ENCODE measurements around the gene NAALAD2. TPM values are rescaled to one million over a fixed set of nuclear protein-coding genes. Genes with fewer than 3 reads are reported as not detected.
"Not testable (repeated sequence)": the region's sequence is repeated elsewhere in the genome, so short reads cannot be mapped to it uniquely, and the experiment has no call there.

The NAALAD2 gene
- not detected in 2 replicates for total RNA-seq (2014; rRNA removed; shearing (Covaris generic); ENCODE audit: low replicate concordance)

DNA sequence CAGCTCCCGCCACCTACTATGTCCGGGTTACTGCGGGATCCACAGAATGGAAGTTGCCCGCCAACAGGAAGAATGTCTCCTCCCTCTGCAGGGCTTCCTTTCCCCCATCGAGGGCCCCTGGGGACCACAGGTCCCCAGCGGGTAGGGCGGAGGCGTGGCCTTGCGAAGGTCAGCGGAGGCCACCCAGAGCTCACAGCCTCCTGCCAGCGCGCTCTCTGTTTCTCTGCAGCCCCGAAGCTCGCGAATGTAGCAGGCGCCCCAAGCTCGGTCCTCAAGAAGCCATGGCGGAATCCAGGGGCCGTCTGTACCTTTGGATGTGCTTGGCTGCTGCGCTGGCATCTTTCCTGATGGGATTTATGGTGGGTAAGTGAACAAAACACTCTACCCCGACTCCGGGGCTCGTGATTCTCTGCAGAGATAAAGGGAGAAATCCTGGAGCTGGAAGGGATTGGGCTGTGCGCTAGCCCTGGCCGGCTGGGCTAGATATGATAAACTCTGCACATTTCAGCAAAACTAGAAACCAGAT lies at the start of gene NAALAD2:
NAALAD2 (plus strand) TSS at position 186 of the 526 bp plus-strand sequence; CDS start at position 282, 96 bp downstream.
- DNase-seq (ENCODE audit: low read depth): no peak
- in situ Hi-C loops (cut with HindIII; ENCODE audit: low pct_unique_long_range_greater_than_20kb, low sequenced_read_pairs): no loop called here

DNA sequence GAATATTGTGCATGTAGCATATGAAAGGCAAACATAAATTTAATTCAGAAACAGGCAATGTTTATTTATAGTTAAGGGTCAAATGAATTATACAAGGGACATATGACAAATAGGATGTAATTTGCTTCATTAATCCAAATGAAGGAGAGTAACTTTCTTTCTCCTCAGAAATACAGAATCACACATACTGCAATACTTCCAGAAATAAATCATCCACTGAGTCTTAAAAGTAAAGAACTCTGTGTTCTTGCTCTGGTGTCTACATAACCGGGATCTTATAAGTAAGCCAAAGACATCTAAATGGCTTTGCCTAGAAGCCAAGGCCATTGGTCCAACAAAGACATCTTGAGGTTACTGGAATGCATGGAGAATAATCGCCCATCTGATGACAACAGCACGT lies 48.8 kb upstream of the NAALAD2 start, which contains the start of gene UBTFL1:
UBTFL1 (plus strand) TSS at position 301 of the 400 bp plus-strand sequence; CDS start at position 301, 0 bp downstream.
- DNase-seq (ENCODE audit: low read depth); in situ Hi-C loops (cut with HindIII; ENCODE audit: low pct_unique_long_range_greater_than_20kb, low sequenced_read_pairs): not testable (repeated sequence)

DNA sequence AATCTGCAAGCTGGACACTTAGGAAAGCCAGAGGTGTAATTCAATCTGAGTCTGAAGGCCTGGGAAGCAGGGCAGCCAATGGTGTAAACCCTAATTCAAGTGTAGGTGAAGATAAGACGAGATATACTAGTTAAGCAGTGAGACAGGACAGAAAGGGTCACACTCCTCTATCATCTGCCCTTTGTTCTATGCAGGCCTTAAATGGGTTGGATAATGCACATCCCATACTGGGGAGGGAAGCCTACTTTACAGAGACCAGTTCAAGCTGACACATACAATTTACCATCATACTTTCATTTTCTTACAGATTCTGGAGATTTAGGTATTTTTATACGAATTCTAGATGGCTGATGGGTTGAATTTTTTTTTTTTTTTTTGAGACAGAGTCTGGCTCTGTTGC lies 45.7 kb upstream of the NAALAD2 start:
- in situ Hi-C loops (cut with HindIII; ENCODE audit: low pct_unique_long_range_greater_than_20kb, low sequenced_read_pairs); DNase-seq (ENCODE audit: low read depth): not testable (repeated sequence)

DNA sequence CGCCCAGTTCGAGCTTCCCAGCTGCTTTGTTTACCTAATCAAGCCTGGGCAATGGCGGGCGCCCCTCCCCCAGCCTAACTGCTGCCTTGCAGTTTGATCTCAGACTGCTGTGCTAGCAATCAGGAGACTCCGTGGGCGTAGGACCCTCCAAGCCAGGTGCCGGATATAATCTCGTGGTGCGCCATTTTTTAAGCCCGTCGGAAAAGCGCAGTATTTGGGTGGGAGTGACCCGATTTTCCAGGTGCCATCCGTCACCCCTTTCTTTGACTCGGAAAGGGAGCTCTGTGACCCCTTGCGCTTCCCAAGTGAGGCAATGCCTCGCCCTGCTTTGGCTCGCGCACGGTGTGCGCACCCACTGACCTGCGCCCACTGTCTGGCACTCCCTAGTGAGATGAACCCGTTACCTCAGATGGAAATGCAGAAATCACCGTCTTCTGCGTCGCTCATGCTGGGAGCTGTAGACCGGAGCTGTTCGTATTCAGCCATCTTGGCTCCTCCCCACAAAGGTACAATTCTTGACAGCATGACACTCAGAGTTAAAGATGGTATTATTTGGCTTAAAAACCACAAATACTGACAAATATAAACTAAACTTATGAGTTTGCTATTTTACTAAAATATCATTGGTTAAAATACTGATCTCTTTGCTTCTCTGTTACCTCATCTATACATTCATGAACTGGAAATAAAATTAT lies 39.1 kb upstream of the NAALAD2 start:
- in situ Hi-C loops (cut with HindIII; ENCODE audit: low pct_unique_long_range_greater_than_20kb, low sequenced_read_pairs); DNase-seq (ENCODE audit: low read depth): not testable (repeated sequence)

DNA sequence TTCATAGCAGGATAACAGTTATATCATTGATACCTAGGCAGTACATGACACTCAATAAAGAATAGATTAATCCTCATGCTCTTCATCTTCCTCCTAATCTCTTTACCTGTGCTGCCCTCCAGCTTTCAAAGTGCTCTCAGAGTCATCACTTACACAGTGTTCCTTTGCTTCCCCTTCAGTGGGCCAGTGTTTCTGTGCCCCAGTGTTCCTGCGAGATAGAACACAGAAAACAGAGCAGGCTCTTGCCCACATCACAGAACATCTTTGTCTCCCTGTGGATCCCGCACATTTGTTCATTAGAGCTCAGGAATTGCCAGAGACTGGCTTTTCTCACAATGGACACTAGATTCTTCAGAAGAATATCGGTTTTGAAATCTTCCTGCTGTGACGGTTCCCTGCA lies 36.2 kb upstream of the NAALAD2 start:
- DNase-seq (ENCODE audit: low read depth); in situ Hi-C loops (cut with HindIII; ENCODE audit: low pct_unique_long_range_greater_than_20kb, low sequenced_read_pairs): not testable (repeated sequence)

DNA sequence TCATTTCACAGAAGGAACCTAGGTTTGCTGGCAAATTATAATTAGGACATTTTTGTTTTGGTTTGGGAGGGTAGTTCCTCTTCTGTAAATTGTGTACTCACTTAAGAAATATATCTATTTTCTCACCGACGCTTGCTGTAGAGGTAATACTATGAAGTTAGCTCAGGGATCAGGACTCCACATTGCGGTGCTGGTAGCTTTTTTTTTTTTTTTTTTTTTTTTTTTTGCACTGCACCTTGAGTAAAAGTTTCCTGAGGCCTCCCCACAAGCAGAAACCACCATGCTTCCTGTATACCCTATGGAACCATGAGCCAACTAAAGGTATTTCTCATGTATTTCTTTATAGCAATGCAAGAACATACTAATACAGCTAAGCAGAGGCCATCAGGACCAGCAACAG lies 34.0 kb upstream of the NAALAD2 start:
- no peak for DNase-seq (ENCODE audit: low read depth)
- in situ Hi-C loops (cut with HindIII; ENCODE audit: low pct_unique_long_range_greater_than_20kb, low sequenced_read_pairs): no loop called here

DNA sequence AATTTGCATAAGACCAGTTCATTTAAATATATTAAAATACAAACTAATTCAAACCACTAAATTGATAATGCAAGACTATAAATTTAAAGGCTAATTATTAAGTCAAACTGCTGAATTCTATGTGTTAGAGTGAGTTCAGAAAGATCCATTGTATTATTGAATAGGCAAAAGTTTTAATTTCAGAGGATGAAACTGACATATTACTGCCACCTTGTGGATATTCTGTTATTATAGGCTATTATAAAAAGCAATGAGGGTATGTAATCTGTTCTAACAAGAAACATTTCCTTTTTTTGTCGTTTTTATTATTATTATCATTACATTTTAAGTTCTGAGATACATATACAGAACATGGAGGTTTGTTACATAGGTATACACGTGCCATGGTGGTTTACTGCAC lies 20.9 kb upstream of the NAALAD2 start:
- DNase-seq (ENCODE audit: low read depth): no peak
- in situ Hi-C loops (cut with HindIII; ENCODE audit: low pct_unique_long_range_greater_than_20kb, low sequenced_read_pairs): no loop called here

DNA sequence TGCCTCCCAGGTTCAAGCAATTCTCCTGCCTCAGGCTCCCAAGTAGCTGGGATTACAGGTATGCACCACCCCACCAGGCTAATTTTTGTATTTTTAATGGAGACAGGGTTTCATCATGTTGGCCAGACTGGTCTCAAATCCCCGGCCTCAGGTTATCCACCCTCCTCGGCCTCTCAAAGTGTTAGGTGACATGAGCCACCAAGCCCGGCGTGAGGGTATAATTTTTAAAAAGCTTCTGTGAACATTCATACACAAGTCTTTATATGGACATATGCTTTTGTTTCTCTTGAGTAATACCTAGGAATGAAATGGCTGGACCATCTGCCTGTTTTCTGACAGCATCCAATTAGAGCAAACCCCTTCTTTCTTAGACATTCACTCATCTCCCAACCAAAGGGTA lies 14.3 kb upstream of the NAALAD2 start:
- in situ Hi-C loops (cut with HindIII; ENCODE audit: low pct_unique_long_range_greater_than_20kb, low sequenced_read_pairs): no loop called here
- no peak for DNase-seq (ENCODE audit: low read depth)

DNA sequence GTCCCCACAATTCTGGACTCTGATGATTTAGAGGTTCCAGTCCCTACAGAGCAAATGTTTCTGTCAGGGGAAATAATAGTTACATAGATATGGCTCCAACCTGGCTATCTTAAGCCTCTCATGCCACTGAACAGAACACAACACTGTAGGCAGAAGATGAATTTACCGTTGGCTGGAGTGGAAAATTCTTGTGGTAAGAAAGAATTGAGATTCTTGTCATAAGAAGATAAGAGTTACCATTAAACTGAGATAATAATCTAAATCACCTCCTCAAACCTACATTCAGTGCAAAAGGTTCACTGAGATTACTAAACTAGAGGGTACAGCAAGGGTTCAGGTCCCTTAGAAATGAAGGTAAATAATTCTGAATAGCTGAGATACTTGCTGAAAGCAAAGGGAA lies 10.1 kb upstream of the NAALAD2 start:
- DNase-seq (ENCODE audit: low read depth): no peak
- in situ Hi-C loops (cut with HindIII; ENCODE audit: low pct_unique_long_range_greater_than_20kb, low sequenced_read_pairs): no loop called here

DNA sequence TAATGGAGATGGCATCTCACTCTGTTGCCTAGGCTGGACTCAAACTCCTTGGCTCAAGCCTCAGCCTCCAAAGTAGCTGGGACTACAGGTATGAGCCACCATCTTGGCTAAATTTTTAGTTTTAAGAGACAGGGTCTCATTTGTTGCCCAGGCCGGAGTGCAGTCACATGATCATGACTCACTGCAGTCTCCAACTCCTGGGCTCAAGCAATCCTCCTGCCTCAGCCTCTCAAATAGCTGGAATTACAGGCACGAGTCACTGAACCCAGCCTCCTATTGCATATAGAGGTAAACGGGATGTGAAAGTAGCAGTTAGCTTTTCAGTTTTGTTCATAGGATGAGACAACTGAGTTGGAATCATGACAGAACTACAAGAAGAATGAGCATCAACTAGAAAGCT lies 9.5 kb upstream of the NAALAD2 start:
- DNase-seq (ENCODE audit: low read depth): no peak
- in situ Hi-C loops (cut with HindIII; ENCODE audit: low pct_unique_long_range_greater_than_20kb, low sequenced_read_pairs): no loop called here

DNA sequence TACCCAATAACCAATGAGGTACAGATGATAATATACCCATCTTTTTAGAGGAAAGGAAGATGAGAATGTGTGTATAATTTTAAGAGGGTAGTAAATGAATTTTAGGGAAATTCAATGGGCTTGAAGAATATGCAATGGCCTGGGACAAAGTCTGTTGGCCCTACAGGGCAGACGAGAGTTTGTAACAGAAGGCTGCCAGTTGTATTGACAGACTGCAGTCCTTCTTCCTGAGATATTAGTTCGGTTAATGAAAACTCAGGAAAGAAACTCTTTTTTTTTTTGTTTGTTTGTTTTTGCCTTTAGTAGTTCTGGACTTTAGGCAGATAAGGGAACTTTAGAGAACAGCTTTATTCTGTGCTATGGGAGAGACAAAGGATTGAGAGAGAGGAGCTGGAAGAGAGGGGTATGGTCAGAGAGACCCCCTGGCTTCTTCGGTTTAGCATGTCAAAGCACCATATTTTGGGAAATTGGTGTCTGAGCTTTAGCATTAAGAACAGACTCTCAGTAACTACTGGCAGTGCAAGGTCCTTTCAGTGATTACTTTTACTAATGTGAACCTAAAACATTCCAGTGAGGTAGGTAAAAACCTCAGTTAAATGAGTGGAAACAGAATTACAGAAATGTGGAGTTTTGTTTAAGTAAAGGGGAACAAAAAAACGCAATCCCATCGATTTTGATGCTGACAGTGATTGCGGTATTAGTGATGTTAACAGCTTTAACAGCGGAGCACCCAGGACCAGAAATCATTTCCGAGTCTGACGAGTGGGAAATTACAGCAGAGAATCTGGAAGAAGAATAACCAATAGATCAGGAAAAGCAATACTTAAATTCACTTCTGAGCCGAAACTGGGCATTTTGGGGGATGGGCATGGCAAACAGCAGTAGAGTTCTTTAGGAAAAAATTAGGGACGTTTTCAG lies 644 bp upstream of the NAALAD2 start:
- no peak for DNase-seq (ENCODE audit: low read depth)
- in situ Hi-C loops (cut with HindIII; ENCODE audit: low pct_unique_long_range_greater_than_20kb, low sequenced_read_pairs): no loop called here

DNA sequence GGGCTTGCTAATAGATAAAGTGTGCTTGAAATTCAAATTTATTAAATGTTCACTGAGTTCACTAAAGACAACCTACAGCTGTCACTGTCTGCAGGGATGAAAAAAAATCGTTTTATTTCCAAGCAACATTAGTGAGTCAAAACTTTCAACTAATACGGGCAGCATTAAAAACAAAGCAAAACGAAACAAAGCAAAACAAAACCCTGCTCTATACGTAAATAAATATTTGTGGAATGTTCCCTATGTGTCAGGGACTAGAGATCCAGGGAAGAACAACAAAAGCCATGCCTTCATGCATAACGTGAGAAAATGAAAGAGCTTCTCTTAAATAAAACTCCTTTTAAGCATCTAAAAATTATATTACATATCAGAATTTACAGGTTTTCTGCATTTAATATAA lies 553 bp downstream of the NAALAD2 start:
- DNase-seq (ENCODE audit: low read depth): no peak
- in situ Hi-C loops (cut with HindIII; ENCODE audit: low pct_unique_long_range_greater_than_20kb, low sequenced_read_pairs): no loop called here

DNA sequence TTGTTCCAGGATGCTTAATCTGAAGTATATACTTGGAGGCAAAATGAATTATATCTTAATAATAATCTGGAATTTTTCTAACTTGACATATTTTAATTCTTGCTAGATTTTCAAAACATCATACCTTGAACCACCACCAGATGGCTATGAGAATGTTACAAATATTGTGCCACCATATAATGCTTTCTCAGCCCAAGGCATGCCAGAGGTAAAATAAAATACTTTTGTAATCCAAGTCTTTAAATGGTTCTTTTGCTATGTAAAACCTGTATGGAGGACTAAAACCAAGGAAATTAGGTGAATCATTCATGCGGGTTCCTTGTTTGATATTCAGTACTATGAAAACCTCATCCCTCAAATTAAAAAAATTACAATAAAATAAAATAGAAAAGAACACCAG lies 14.4 kb downstream of the NAALAD2 start:
- in situ Hi-C loops (cut with HindIII; ENCODE audit: low pct_unique_long_range_greater_than_20kb, low sequenced_read_pairs): no loop called here
- DNase-seq (ENCODE audit: low read depth): no peak

DNA sequence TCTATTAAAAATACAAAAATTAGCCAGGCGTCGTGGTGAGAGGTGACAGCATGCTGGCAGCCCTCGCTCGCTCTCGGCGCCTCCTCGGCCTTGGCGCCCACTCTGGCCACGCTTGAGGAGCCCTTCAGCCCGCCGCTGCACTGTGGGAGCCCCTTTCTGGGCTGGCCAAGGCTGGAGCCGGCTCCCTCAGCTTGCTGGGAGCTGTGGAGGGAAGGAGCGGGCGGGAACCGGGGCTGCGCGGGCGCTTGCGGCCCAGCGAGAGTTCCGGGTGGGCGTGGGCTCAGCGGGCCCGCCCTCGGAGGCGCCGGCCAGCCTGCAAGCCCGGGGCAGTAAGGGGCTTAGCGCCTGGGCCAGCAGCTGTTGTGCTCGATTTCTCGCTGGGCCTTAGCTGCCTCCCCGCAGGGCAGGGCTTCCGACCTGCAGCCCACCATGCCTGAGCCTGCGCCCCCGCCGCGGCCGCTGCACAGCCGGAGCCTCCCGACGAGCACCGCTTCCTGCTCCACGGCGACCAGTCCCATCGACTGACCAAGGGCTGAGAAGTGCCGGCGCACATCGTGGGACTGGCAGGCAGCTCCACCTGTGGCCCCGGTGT lies 32.6 kb downstream of the NAALAD2 start:
- in situ Hi-C loops (cut with HindIII; ENCODE audit: low pct_unique_long_range_greater_than_20kb, low sequenced_read_pairs); DNase-seq (ENCODE audit: low read depth): not testable (repeated sequence)

DNA sequence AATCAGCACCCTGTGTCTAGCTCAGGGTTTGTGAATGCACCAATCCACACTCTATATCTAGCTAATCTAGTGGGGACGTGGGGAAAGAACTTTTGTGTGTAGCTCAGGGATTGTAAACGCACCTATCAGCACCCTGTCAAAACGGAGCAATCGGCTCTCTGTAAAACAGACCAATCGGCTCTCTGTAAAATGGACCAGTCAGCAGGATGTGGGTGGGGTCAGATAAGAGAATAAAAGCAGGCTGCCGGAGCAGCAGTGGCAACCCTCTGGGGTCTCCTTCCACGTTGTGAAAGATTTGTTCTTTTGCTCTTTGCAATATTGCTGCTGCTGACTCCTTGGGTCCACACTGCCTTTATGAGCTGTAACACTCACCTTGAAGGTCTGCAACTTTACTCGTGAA lies 33.2 kb downstream of the NAALAD2 start:
- DNase-seq (ENCODE audit: low read depth); in situ Hi-C loops (cut with HindIII; ENCODE audit: low pct_unique_long_range_greater_than_20kb, low sequenced_read_pairs): not testable (repeated sequence)

DNA sequence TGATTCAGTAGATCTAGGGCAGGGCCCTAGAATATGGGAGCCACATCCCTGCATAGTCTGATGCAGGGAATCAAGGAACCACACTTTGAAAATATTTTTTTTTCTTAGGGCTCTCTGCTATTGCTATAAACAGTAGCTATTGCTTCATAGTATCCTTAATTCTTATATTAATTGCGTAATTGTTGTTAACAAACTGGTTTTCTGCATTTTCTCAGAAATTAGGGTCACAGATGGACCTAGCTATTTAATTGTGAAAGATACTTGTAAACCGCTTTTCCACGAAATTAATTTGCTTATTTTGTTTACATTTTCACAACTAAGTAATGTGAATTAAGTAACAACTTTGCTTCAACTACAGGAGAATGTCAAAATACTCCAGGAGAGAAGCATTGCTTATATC lies 34.1 kb downstream of the NAALAD2 start:
- no peak for DNase-seq (ENCODE audit: low read depth)
- in situ Hi-C loops (cut with HindIII; ENCODE audit: low pct_unique_long_range_greater_than_20kb, low sequenced_read_pairs): no loop called here

DNA sequence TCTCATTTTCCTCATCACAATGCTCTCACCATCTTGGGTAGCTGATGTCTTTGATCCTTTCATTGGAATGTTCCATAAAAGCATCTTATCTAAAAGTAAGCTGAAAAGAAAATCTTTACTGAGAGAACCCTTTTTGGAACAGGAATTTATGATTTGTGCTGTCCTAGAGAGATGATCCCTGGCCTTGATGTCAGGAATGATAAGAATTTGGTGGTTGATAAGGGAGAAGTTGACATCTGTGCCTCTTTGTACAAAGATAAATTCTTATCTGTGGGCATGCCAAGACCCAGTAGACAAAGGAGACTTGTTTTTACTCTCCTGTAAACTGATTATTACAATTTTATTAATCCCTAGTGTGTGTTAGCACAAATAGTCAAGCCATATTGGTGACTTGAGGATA lies 36.9 kb downstream of the NAALAD2 start:
- in situ Hi-C loops (cut with HindIII; ENCODE audit: low pct_unique_long_range_greater_than_20kb, low sequenced_read_pairs): no loop called here
- no peak for DNase-seq (ENCODE audit: low read depth)

DNA sequence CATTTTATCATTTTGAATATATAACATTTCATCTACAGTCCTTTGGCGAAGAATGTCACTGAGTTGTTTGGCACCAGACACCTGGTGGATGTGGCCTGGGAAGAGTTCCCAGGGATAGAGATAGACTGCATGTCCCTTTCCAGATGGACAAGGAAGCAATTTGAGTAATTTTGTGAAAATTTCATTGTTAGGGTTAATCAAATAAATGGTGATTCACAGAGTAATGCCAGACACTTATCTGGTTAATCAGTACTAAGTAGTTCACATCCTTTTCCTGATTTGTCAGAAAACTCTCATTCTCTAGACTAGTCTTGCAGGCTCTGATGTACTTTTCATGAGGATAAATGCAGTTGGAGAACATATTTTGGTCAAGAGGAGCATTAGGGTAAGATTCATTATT lies 41.6 kb downstream of the NAALAD2 start:
- in situ Hi-C loops (cut with HindIII; ENCODE audit: low pct_unique_long_range_greater_than_20kb, low sequenced_read_pairs): no loop called here
- DNase-seq (ENCODE audit: low read depth): peak; percentile 1

DNA sequence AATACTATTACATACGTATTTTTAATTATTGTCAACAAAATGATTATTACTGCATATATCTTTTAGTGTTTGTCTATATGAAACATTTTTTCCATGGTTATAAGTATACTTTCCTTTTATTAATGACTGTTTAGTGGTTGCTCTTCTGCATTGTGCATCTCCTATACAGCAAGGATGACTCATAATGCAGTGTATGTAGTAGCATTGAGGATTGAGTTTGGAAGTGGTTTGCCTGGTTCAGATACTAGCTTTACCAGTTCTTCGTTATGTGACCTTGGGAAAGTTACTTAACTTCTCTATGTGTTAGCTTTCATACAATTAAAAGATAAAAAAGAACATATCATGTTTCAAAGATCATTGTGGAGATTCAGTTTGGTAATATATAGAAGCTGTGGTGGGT lies 44.3 kb downstream of the NAALAD2 start:
- no peak for DNase-seq (ENCODE audit: low read depth)
- in situ Hi-C loops (cut with HindIII; ENCODE audit: low pct_unique_long_range_greater_than_20kb, low sequenced_read_pairs): no loop called here
